Activated CD4-positive, alpha-beta T cell treated with anti-CD3 and anti-CD28 coated beads for 24 hours (primary cell): ENCODE measurements around the gene SH2B3.

Experiments used
- DNase-seq, 2 donors: peaks; one replicate each; pipeline ENCODE4 v3.0.0-alpha.2; 2020; ENCODE audit warnings: low read depth in 2 of 2

Gene SH2B3

GRCh38 chr12:111409403-111409779 is 3.7 kb downstream of the SH2B3 start:
- DNase-seq = no peak

- no peak for DNase-seq
These were observed 4.2 kb downstream of the SH2B3 start for GRCh38 chr12:111409780-111410430.

GRCh38 chr12:111410431-111411184 is 4.9 kb downstream of the SH2B3 start:
- no peak for DNase-seq

- DNase-seq = no peak
These were observed 5.6 kb downstream of the SH2B3 start for GRCh38 chr12:111411185-111411764.

- no peak for DNase-seq
These were observed 6.5 kb downstream of the SH2B3 start for GRCh38 chr12:111412007-111412829.

- DNase-seq = no peak
These were observed 7.2 kb downstream of the SH2B3 start for GRCh38 chr12:111412830-111413441.

GRCh38 chr12:111413442-111414086 is 7.8 kb downstream of the SH2B3 start:
- no peak for DNase-seq

GRCh38 chr12:111414711-111415252 is 9.1 kb downstream of the SH2B3 start:
- DNase-seq = no peak

- no peak for DNase-seq
These were observed 11.6 kb downstream of the SH2B3 start for GRCh38 chr12:111417290-111417689.

GRCh38 chr12:111417784-111418593 is 12.3 kb downstream of the SH2B3 start:
- no peak for DNase-seq

- DNase-seq = no peak
These were observed 12.8 kb downstream of the SH2B3 start for GRCh38 chr12:111418594-111418880.

GRCh38 chr12:111419784-111420183 is 14.1 kb downstream of the SH2B3 start:
- DNase-seq = no peak

GRCh38 chr12:111420494-111420893 is 14.8 kb downstream of the SH2B3 start:
- DNase-seq = no peak

GRCh38 chr12:111424189-111424792 is 18.6 kb downstream of the SH2B3 start:
- DNase-seq = no peak

- DNase-seq = no peak
These were observed 19.1 kb downstream of the SH2B3 start for GRCh38 chr12:111424793-111425251.

GRCh38 chr12:111425655-111426054 is 19.9 kb downstream of the SH2B3 start:
- no peak for DNase-seq

- no peak for DNase-seq
These were observed 20.8 kb downstream of the SH2B3 start for GRCh38 chr12:111426344-111427185.

GRCh38 chr12:111427417-111428074 is 21.8 kb downstream of the SH2B3 start:
- DNase-seq = no peak
